HTR-8/SVneo (cell line): ENCODE data around the gene KNOP1.

ENCODE experiments used
- DNase-seq: peaks from one replicate; pipeline ENCODE4 v3.0.0; 2011; ENCODE audit warnings: low spot score, mixed read lengths; ENCODE audit not compliant: insufficient read length
- FAIRE-seq: peaks from 2 replicates; lab custom pipeline; 2011; peaks lifted over from hg19 to GRCh38; lab: Jason Lieb, UNC

The KNOP1 gene

GRCh38 chr16:19709381-19710136, 8.5 kb downstream of the KNOP1 start:
- no peak for DNase-seq
- FAIRE-seq, result no peak

GRCh38 chr16:19708296-19709205, 9.5 kb downstream of the KNOP1 start:
- FAIRE-seq (no peak), DNase-seq (no peak)

GRCh38 chr16:19707569-19708295, 10.3 kb downstream of the KNOP1 start:
- no peak for FAIRE-seq
- no peak for DNase-seq

- no peak for FAIRE-seq
Observed at GRCh38 chr16:19706846-19707245, 11.2 kb downstream of the KNOP1 start.

GRCh38 chr16:19705843-19706242, 12.2 kb downstream of the KNOP1 start:
- FAIRE-seq (no peak), DNase-seq (no peak)

More at GRCh38 chr16:19706846-19707245, 11.2 kb downstream of the KNOP1 start:
- DNase-seq, result no peak

- FAIRE-seq, result no peak
- no peak for DNase-seq
Observed at GRCh38 chr16:19705146-19705501, 12.9 kb downstream of the KNOP1 start.

GRCh38 chr16:19704321-19705145, 13.5 kb downstream of the KNOP1 start:
- DNase-seq, result no peak
- FAIRE-seq, result no peak

- DNase-seq (no peak), FAIRE-seq (no peak)
Observed at GRCh38 chr16:19703172-19703889, 14.7 kb downstream of the KNOP1 start.

GRCh38 chr16:19701091-19701490, 16.9 kb downstream of the KNOP1 start:
- FAIRE-seq, result no peak

GRCh38 chr16:19700319-19700781, 17.7 kb downstream of the KNOP1 start:
- FAIRE-seq (no peak), DNase-seq (no peak)

More at GRCh38 chr16:19701091-19701490, 16.9 kb downstream of the KNOP1 start:
- no peak for DNase-seq

- DNase-seq (no peak), FAIRE-seq (no peak)
Observed at GRCh38 chr16:19699472-19699871, 18.6 kb downstream of the KNOP1 start.

- no peak for DNase-seq
- FAIRE-seq, result no peak
Observed at GRCh38 chr16:19698480-19699465, 19.3 kb downstream of the KNOP1 start.

- DNase-seq, result no peak
- FAIRE-seq, result no peak
Observed at GRCh38 chr16:19697756-19698318, 20.2 kb downstream of the KNOP1 start.

- DNase-seq (no peak), FAIRE-seq (no peak)
Observed at GRCh38 chr16:19696961-19697360, 21.1 kb downstream of the KNOP1 start.

- DNase-seq (no peak), FAIRE-seq (no peak)
Observed at GRCh38 chr16:19696328-19696727, 21.7 kb downstream of the KNOP1 start.

GRCh38 chr16:19694989-19695388, 23.0 kb downstream of the KNOP1 start:
- no peak for FAIRE-seq
- DNase-seq, result no peak

- FAIRE-seq (no peak), DNase-seq (no peak)
Observed at GRCh38 chr16:19691161-19691711, 26.8 kb downstream of the KNOP1 start.
